ENCODE results near the gene PMIS2.

DNA sequence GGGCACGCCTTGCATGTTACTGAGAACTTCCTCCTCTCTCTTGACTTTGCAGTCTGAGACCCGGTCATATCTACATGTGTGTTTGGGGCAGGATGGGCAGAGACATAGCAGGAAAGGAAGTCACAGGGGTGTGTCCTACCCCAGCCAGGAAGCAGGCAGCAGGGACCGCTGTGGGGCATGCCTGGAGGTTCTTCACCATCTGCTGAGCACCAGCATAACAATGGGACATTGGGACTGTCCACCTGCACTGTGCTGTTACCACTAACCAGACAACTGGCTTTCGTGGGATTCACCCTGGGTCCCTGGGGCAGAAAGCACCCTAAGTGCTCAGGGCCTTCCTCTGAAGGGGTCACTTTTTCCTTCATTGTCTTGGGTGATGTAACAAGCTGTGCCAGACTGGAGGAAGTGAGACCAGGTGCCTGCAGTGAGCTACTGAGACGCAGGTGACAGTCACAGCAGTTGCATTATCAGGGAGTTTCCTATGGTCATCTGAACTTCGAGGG lies 23.9 kb downstream of the PMIS2 start:
- TF ChIP-seq POLR2AphosphoS5 (IDR thresholded peaks at IDR 0.05) (no peak), POLR2A (IDR thresholded peaks at IDR 0.05) (no peak)
